Right lobe of liver (tissue), 4 donors: ENCODE data around the gene PLD5.

Experiments
- POLR2A ChIP-seq: fragments of 450-650 bp; IDR thresholded peaks from one replicate; pipeline ENCODE4 v1.6.1; 2017; ENCODE audit warnings: antibody characterized with exemption, mild to moderate bottlenecking
- TF ChIP-seq, protein P1 (sequence below), 4 donors: fragments of 200-600 bp in 3 of 4; fragments of 450-650 bp in 1 of 4; IDR thresholded peaks; one replicate each; pipeline versions ENCODE4 v1.5.1 to v1.8.0; 2016 to 2022; ENCODE audit warnings: antibody characterized with exemption in 4 of 4, mild to moderate bottlenecking in 2 of 4
- donor health status: DM: no; HTN: no; CAD: no.
- donor health status: DM: no; HTN: no; CAD: no.
- donor health status: DM: no; HTN: yes; CAD: no.

DNA sequence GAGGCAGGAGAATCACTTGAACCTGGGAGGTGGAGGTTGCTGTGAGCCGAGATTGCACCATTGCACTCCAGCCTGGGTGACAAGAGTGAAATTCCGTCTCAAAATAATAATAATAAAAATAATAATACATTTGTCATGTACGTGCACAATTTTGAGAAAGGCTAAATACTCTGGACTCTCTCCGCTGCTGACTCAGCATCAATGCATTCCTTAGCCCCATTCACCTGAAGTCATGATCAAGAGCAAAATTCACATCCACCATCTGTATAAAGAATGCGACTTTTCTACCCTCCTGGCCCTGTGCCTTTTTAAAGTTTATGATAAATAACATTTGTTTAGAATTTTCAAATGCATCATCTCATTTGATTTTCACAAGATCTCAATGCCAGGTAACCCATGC, 490.1 kb downstream of the PLD5 start:
- TF ChIP-seq POLR2A: no peak
- TF ChIP-seq, protein P1, sequence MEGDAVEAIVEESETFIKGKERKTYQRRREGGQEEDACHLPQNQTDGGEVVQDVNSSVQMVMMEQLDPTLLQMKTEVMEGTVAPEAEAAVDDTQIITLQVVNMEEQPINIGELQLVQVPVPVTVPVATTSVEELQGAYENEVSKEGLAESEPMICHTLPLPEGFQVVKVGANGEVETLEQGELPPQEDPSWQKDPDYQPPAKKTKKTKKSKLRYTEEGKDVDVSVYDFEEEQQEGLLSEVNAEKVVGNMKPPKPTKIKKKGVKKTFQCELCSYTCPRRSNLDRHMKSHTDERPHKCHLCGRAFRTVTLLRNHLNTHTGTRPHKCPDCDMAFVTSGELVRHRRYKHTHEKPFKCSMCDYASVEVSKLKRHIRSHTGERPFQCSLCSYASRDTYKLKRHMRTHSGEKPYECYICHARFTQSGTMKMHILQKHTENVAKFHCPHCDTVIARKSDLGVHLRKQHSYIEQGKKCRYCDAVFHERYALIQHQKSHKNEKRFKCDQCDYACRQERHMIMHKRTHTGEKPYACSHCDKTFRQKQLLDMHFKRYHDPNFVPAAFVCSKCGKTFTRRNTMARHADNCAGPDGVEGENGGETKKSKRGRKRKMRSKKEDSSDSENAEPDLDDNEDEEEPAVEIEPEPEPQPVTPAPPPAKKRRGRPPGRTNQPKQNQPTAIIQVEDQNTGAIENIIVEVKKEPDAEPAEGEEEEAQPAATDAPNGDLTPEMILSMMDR (IDR thresholded peaks at IDR 0.05): no peak
